GM19372 (cell line): ENCODE measurements around the gene MZT2A.
"Not testable (repeated sequence)": the region's sequence is repeated elsewhere in the genome, so short reads cannot be mapped to it uniquely, and the experiment has no call there.

Source experiments
- ATAC-seq: cut with Tn5 transposase; IDR thresholded peaks from one replicate; pipeline ENCODE4 v1.9.1; 2021; ENCODE audit warnings: mild to moderate bottlenecking, low read depth, moderate library complexity; ENCODE audit not compliant: unreplicated experiment

MZT2A gene

GRCh38 chr2:131521524-131521923 is 29.3 kb upstream of the MZT2A start:
- ATAC-seq = not testable (repeated sequence)

- ATAC-seq = no peak
Measured at GRCh38 chr2:131520526-131520925, 28.3 kb upstream of the MZT2A start.

- not testable (repeated sequence) for ATAC-seq
Measured at GRCh38 chr2:131519871-131520470, 27.8 kb upstream of the MZT2A start.

GRCh38 chr2:131519466-131519865 is 27.3 kb upstream of the MZT2A start:
- ATAC-seq = no peak

GRCh38 chr2:131518531-131518930 is 26.3 kb upstream of the MZT2A start:
- ATAC-seq = not testable (repeated sequence)

GRCh38 chr2:131517856-131518255 is 25.7 kb upstream of the MZT2A start:
- not testable (repeated sequence) for ATAC-seq

GRCh38 chr2:131517106-131517831 is 25.1 kb upstream of the MZT2A start:
- no peak for ATAC-seq

- ATAC-seq = not testable (repeated sequence)
Measured at GRCh38 chr2:131516621-131517020, 24.4 kb upstream of the MZT2A start.

- no peak for ATAC-seq
Measured at GRCh38 chr2:131516011-131516410, 23.8 kb upstream of the MZT2A start.

- not testable (repeated sequence) for ATAC-seq
Measured at GRCh38 chr2:131515235-131515634, 23.0 kb upstream of the MZT2A start.

- peak; percentile 60 for ATAC-seq
Measured at GRCh38 chr2:131514408-131515166, 22.4 kb upstream of the MZT2A start.

- ATAC-seq = not testable (repeated sequence)
Measured at GRCh38 chr2:131511969-131512870, 20.0 kb upstream of the MZT2A start.

GRCh38 chr2:131511291-131511968 is 19.2 kb upstream of the MZT2A start:
- ATAC-seq = not testable (repeated sequence)

- ATAC-seq = no peak
Measured at GRCh38 chr2:131509615-131510014, 17.4 kb upstream of the MZT2A start.

- ATAC-seq = not testable (repeated sequence)
Measured at GRCh38 chr2:131504082-131504750, 12.0 kb upstream of the MZT2A start.

- ATAC-seq = not testable (repeated sequence)
Measured at GRCh38 chr2:131503587-131503986, 11.4 kb upstream of the MZT2A start.

- peak; percentile 66 for ATAC-seq
Measured at GRCh38 chr2:131498321-131498973, 6.2 kb upstream of the MZT2A start.

GRCh38 chr2:131495506-131495905 is 3.3 kb upstream of the MZT2A start:
- not testable (repeated sequence) for ATAC-seq
